CD14-positive monocyte (primary cell): Measurements from ENCODE around the gene KLHL22. TPM values are rescaled to one million over a fixed set of nuclear protein-coding genes. Genes with fewer than 3 reads are reported as not detected.

Source experiments
- DNase-seq, 3 donors: peaks; one replicate each; pipeline ENCODE4 v3.0.0-alpha.2; 2011 to 2022
- H2AFZ ChIP-seq: 2 replicates; pipeline ENCODE4 v1.6.0; 2012; ENCODE audit warnings: mild to moderate bottlenecking, low read depth, low read length, inconsistent platforms; ENCODE audit not compliant: insufficient read depth, poor library complexity, severe bottlenecking
- H3K27ac ChIP-seq, 2 donors: 1 replicate in 1 of 2; 2 replicates in 1 of 2; pipeline ENCODE4 v1.5.1; 2012 to 2013; ENCODE audit warnings: low read length in 2 of 2, control low read depth in 1 of 2, inconsistent platforms in 1 of 2, low read depth in 1 of 2, mild to moderate bottlenecking in 1 of 2
- H3K27me3 ChIP-seq, 2 donors: one replicate each; pipeline versions ENCODE4 v1.6.0 to v1.6.1; 2011 to 2013; ENCODE audit warnings: low read length in 2 of 2; ENCODE audit not compliant: control insufficient read depth in 2 of 2, insufficient read depth in 2 of 2
- H3K36me3 ChIP-seq, 2 donors: replicated peaks in 1 of 2; 1 replicate in 1 of 2; 2 replicates in 1 of 2; pipeline versions ENCODE4 v1.5.1 to v1.6.1; 2012 to 2013; ENCODE audit warnings: low read length in 2 of 2, control low read depth in 1 of 2, inconsistent platforms in 1 of 2, mild to moderate bottlenecking in 1 of 2; ENCODE audit not compliant: insufficient read depth in 2 of 2, control insufficient read depth in 1 of 2
- H3K4me1 ChIP-seq, 2 donors: 1 replicate in 1 of 2; 2 replicates in 1 of 2; pipeline versions ENCODE4 v1.5.1 to v1.6.1; 2012 to 2013; ENCODE audit warnings: low read length in 2 of 2, control low read depth in 1 of 2, inconsistent platforms in 1 of 2, mild to moderate bottlenecking in 1 of 2, moderate library complexity in 1 of 2; ENCODE audit not compliant: insufficient read depth in 2 of 2, control insufficient read depth in 1 of 2
- H3K4me2 ChIP-seq: replicated peaks from 2 replicates; pipeline ENCODE3; 2012; ENCODE audit warnings: low read length, moderate library complexity, mild to moderate bottlenecking; ENCODE audit not compliant: poor library complexity, severe bottlenecking; ENCODE audit errors: extremely low read depth
- H3K4me3 ChIP-seq, 3 experiments: fragments of 200-600 bp in 1 of 3; sonication (generic) in 1 of 3; replicated peaks in 1 of 3; 1 replicate in 2 of 3; 2 replicates in 1 of 3; pipeline ENCODE4 v1.5.1; 2011 to 2013; ENCODE audit warnings: low read length in 3 of 3, mild to moderate bottlenecking in 3 of 3, control low read depth in 2 of 3, low read depth in 2 of 3, inconsistent platforms in 1 of 3, moderate library complexity in 1 of 3
- H3K79me2 ChIP-seq: 2 replicates; pipeline ENCODE4 v1.6.0; 2012; ENCODE audit warnings: mild to moderate bottlenecking, control low read depth, inconsistent platforms, low read length, moderate library complexity; ENCODE audit not compliant: insufficient read depth
- H3K9ac ChIP-seq: 2 replicates; pipeline ENCODE4 v1.6.0; 2017; ENCODE audit warnings: low read length, mild to moderate bottlenecking; ENCODE audit not compliant: insufficient read depth, poor library complexity, severe bottlenecking
- H3K9me3 ChIP-seq, 2 donors: replicated peaks in 1 of 2; 1 replicate in 1 of 2; 2 replicates in 1 of 2; pipeline versions ENCODE4 v1.5.1 to v1.6.1; 2012 to 2013; ENCODE audit warnings: low read length in 2 of 2, control low read depth in 1 of 2; ENCODE audit not compliant: control insufficient read depth in 1 of 2, insufficient read depth in 1 of 2
- H4K20me1 ChIP-seq: 2 replicates; pipeline ENCODE4 v1.6.0; 2012; ENCODE audit warnings: mild to moderate bottlenecking, low read length, control low read depth, moderate library complexity; ENCODE audit not compliant: insufficient read depth
- H3K27ac Mint-ChIP-seq, 7 donors: one replicate each; pipeline ENCODE4 v1.8.0; 2020; ENCODE audit warnings: mild to moderate bottlenecking in 7 of 7, mixed read lengths in 7 of 7, moderate library complexity in 6 of 7, inconsistent platforms in 2 of 7
- H3K27me3 Mint-ChIP-seq, 3 donors: one replicate each; pipeline ENCODE4 v1.8.0; 2021 to 2022; ENCODE audit warnings: low read depth in 3 of 3, mild to moderate bottlenecking in 3 of 3, mixed read lengths in 3 of 3, moderate library complexity in 3 of 3, inconsistent platforms in 1 of 3
- H3K36me3 Mint-ChIP-seq, 2 donors: one replicate each; pipeline ENCODE4 v1.8.0; 2020; ENCODE audit warnings: mixed read lengths in 2 of 2, inconsistent platforms in 1 of 2, mild to moderate bottlenecking in 1 of 2
- H3K4me1 Mint-ChIP-seq: one replicate; pipeline ENCODE4 v1.8.0; 2020; ENCODE audit warnings: mild to moderate bottlenecking, mixed read lengths
- H3K4me3 Mint-ChIP-seq, 2 donors: one replicate each; pipeline ENCODE4 v1.8.0; 2020; ENCODE audit warnings: mild to moderate bottlenecking in 2 of 2, mixed read lengths in 2 of 2, moderate library complexity in 1 of 2
- H3K9me3 Mint-ChIP-seq, 7 donors: one replicate each; pipeline ENCODE4 v1.8.0; 2020 to 2022; ENCODE audit warnings: mixed read lengths in 7 of 7, mild to moderate bottlenecking in 6 of 7, moderate library complexity in 6 of 7, inconsistent platforms in 2 of 7
- CTCF ChIP-seq: fragments of 200-600 bp; IDR thresholded peaks from one replicate; pipeline ENCODE4 v1.8.0; 2022; ENCODE audit warnings: antibody characterized with exemption, mild to moderate bottlenecking
- WGBS: methylation state at CpG from one replicate; pipeline ENCODE4 v1.1.5; 2013; ENCODE audit warnings: missing lambda C conversion rate; ENCODE audit not compliant: insufficient coverage; 5-methylcytosine and 5-hydroxymethylcytosine counted together
- intact Hi-C, 2 donors: fragments of 100-400 bp; cut with micrococcal nuclease; formaldehyde crosslinking; loops; one replicate each; pipeline versions ENCODE4 v1.15.0 to v1.15.1; 2023
- polyA plus RNA-seq, 3 donors: library from polyadenylated mRNA; depleted of rRNA in 1 of 3; unstranded in 2 of 3; stranded (reverse) in 1 of 3; fragments of 300-500 nt in 2 of 3; fragments of >200 nt in 1 of 3; fragmentation: Illumina TruSeq in 2 of 3; gene quantifications; 1 replicate in 2 of 3; 2 replicates in 1 of 3; pipeline ENCODE4 v1.2.3, GENCODE V29; 2012 to 2021

The KLHL22 gene
- polyA plus RNA-seq, 3 donors = 7.8 to 15.6 (median 9.2) TPM

GRCh38 chr22:20450551-20450906 lies 45.1 kb downstream of the KLHL22 start:
- DNase-seq = no peak
- Histone ChIP-seq H3K4me2 (no peak overlapping the region), H3K36me3 (peaks cover 10 to 43% of the 10 kb centered on the region in 2 donors), H3K27me3 (no peaks in the 10 kb centered on the region), H3K9ac (no peak overlapping the region), H3K79me2 (no peaks in the 10 kb centered on the region), H3K4me3 (no peak overlapping the region), H2AFZ (no peak overlapping the region), H3K9me3 (no peaks in the 10 kb centered on the region), H3K4me1 (peaks cover 18% of the 10 kb centered on the region in 2 donors), H3K27ac (no peak overlapping the region), H4K20me1 (no peaks in the 10 kb centered on the region)
- peaks cover 42 to 45% of the 10 kb centered on the region in 2 donors for H3K36me3 Mint-ChIP-seq
- peaks cover 0 to 2% (median 0%) of the 10 kb centered on the region in 3 donors for H3K27me3 Mint-ChIP-seq
- H3K4me3 Mint-ChIP-seq = no peak overlapping the region
- 100% methylated on average over 1 of the region's 1 CpG for WGBS
- no peak overlapping the region for H3K27ac Mint-ChIP-seq
- H3K4me1 Mint-ChIP-seq = peaks cover 14% of the 10 kb centered on the region
- TF ChIP-seq CTCF = no peak
- H3K9me3 Mint-ChIP-seq = no peaks in the 10 kb centered on the region
- intact Hi-C loops = no loop called here

- no peak overlapping the region for H2AFZ ChIP-seq
- H3K27ac ChIP-seq = no peak overlapping the region
- H3K36me3 Mint-ChIP-seq = peaks cover 42 to 43% of the 10 kb centered on the region in 2 donors
- H3K9ac ChIP-seq = no peak overlapping the region
- peaks cover 8% of the 10 kb centered on the region for H3K4me1 Mint-ChIP-seq
- TF ChIP-seq CTCF = no peak
- H3K4me3 ChIP-seq = no peak overlapping the region
- H3K27ac Mint-ChIP-seq = no peak overlapping the region
- peaks cover 10 to 48% of the 10 kb centered on the region in 2 donors for H3K36me3 ChIP-seq
- over 99% methylated on average over 13 of the region's 19 CpGs for WGBS
- H3K4me3 Mint-ChIP-seq = no peak overlapping the region
- peaks cover 0 to 2% (median 0%) of the 10 kb centered on the region in 3 donors for H3K27me3 Mint-ChIP-seq
- no peaks in the 10 kb centered on the region for H3K9me3 ChIP-seq
- H3K4me2 ChIP-seq = no peak overlapping the region
- H3K79me2 ChIP-seq = no peaks in the 10 kb centered on the region
- H3K4me1 ChIP-seq = peaks cover 12 to 13% of the 10 kb centered on the region in 2 donors
- no peaks in the 10 kb centered on the region for H3K27me3 ChIP-seq
- intact Hi-C loops = no loop called here
- DNase-seq = no peak
- no peaks in the 10 kb centered on the region for H3K9me3 Mint-ChIP-seq
- H4K20me1 ChIP-seq = no peaks in the 10 kb centered on the region
Observed at GRCh38 chr22:20449819-20450550, 45.6 kb downstream of the KLHL22 start.
